ENCODE measurements around the gene HCFC1R1. TPM values are rescaled to one million over a fixed set of nuclear protein-coding genes. Genes with fewer than 3 reads are reported as not detected.
"Not testable (repeated sequence)": the region's sequence is repeated elsewhere in the genome, so short reads cannot be mapped to it uniquely, and the experiment has no call there.

The HCFC1R1 gene
- total and polyA plus RNA-seq, 2 donors (not counting 1 experiment from before 2014, with no cell fraction given), result 17.9 to 24.8 TPM

DNA sequence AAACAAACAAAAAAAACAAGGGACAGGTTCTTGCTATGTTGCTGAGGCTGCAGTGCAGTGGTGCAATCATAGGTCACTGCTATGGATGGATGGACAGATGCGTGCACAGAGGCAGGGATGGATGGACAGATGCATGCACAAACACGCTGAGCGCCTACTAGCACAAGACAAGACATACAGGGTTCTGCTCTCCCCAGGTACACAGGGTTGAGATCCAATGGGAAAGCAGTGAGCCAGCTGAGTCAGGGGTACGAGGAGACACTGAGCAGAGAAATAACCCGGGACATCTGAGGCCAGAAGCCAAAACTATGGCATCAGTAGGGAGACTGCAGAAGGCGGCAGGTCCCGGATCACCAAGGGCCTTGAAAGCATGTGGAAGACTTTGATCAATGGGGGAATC, 47.9 kb upstream of the HCFC1R1 start:
- no peaks in the 10 kb centered on the region for H3K9me3 Mint-ChIP-seq (ENCODE audit: insufficient read depth)
- H3K4me3 ChIP-seq (ENCODE audit: control extremely low read depth in 1 of 5, extremely low read depth in 1 of 5, insufficient read depth in 1 of 5, low read depth in 2 of 5, low read length in 4 of 5), result no peak overlapping the region
- H2AFZ ChIP-seq (ENCODE audit: insufficient read depth, low read depth, low read length, poor library complexity, severe bottlenecking), result no peak overlapping the region
- H3K4me1 Mint-ChIP-seq, result peaks cover 43% of the 10 kb centered on the region
- H3K79me2 ChIP-seq (ENCODE audit: control insufficient read depth, insufficient read depth, low read length), result peaks cover 3% of the 10 kb centered on the region
- H3K27ac ChIP-seq (ENCODE audit: low read length in 2 of 2), result no peak overlapping the region
- no peaks in the 10 kb centered on the region for H4K20me1 ChIP-seq (ENCODE audit: control insufficient read depth, insufficient read depth, low read length, poor library complexity, severe bottlenecking)
- peaks cover 0 to 8% (median 0%) of the 10 kb centered on the region in 3 donors for H3K9me3 ChIP-seq (ENCODE audit: control extremely low read depth in 1 of 3, control insufficient read depth in 2 of 3, insufficient read depth in 1 of 3, low read length in 2 of 3)
- no peaks in the 10 kb centered on the region for H3K36me3 ChIP-seq (replicated peaks in 1 of 2; ENCODE audit: control extremely low read depth in 1 of 2, control insufficient read depth in 1 of 2, extremely low read depth in 1 of 2, insufficient read depth in 2 of 2, low read length in 1 of 2)
- DNase-seq, result no peak
- no peak overlapping the region for H3K4me2 ChIP-seq (replicated peaks; ENCODE audit: low read depth, low read length, poor library complexity, severe bottlenecking)
- no peak for TF ChIP-seq EZH2 (IDR thresholded peaks at IDR 0.05; ENCODE audit: borderline replicate concordance, insufficient read depth, low read depth, low read length, poor library complexity, severe bottlenecking)
- TF ChIP-seq, protein P1, sequence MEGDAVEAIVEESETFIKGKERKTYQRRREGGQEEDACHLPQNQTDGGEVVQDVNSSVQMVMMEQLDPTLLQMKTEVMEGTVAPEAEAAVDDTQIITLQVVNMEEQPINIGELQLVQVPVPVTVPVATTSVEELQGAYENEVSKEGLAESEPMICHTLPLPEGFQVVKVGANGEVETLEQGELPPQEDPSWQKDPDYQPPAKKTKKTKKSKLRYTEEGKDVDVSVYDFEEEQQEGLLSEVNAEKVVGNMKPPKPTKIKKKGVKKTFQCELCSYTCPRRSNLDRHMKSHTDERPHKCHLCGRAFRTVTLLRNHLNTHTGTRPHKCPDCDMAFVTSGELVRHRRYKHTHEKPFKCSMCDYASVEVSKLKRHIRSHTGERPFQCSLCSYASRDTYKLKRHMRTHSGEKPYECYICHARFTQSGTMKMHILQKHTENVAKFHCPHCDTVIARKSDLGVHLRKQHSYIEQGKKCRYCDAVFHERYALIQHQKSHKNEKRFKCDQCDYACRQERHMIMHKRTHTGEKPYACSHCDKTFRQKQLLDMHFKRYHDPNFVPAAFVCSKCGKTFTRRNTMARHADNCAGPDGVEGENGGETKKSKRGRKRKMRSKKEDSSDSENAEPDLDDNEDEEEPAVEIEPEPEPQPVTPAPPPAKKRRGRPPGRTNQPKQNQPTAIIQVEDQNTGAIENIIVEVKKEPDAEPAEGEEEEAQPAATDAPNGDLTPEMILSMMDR (IDR thresholded peaks at IDR 0.05), result no peak
- H3K27me3 Mint-ChIP-seq, result no peaks in the 10 kb centered on the region
- no peak overlapping the region for H3K4me3 Mint-ChIP-seq
- no peaks in the 10 kb centered on the region for H3K27me3 ChIP-seq (replicated peaks in 1 of 4; ENCODE audit: control extremely low read depth in 1 of 4, control insufficient read depth in 3 of 4, insufficient read depth in 4 of 4, low read length in 3 of 4)
- intact Hi-C loops (cut with micrococcal nuclease), result no loop called here
- CTCF ChIA-PET, result no interaction called here
- 99% methylated on average over 6 of the region's 7 CpGs for WGBS (ENCODE audit: insufficient coverage)
- H3K9ac ChIP-seq (ENCODE audit: low read length), result no peak overlapping the region
- no peak for ATAC-seq (ENCODE audit: low read depth)
- POLR2A ChIA-PET, result no interaction called here
- H3K27ac Mint-ChIP-seq, result peak overlapping the region; percentile 16
- peaks cover 34 to 39% of the 10 kb centered on the region in 2 donors for H3K4me1 ChIP-seq (ENCODE audit: control insufficient read depth in 2 of 2, insufficient read depth in 2 of 2, low read length in 2 of 2)

GRCh38 chr16:3070608-3071111, 46.9 kb upstream of the HCFC1R1 start:
- TF ChIP-seq, protein P1 (IDR thresholded peaks at IDR 0.05), result no peak
- no peak for TF ChIP-seq EZH2 (IDR thresholded peaks at IDR 0.05; ENCODE audit: borderline replicate concordance, insufficient read depth, low read depth, low read length, poor library complexity, severe bottlenecking)
- intact Hi-C loops (cut with micrococcal nuclease), result no loop called here

DNA sequence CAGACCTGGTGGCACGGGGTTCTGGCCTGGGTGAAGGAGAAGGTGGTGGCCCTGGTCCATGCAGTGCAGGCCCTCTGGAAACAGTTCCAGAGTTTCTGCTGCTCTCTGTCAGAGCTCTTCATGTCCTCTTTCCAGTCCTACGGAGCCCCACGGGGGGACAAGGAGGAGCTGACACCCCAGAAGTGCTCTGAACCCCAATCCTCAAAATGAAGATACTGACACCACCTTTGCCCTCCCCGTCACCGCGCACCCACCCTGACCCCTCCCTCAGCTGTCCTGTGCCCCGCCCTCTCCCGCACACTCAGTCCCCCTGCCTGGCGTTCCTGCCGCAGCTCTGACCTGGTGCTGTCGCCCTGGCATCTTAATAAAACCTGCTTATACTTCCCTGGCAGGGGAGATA, 45.4 kb upstream of the HCFC1R1 start:
- DNase-seq; H3K79me2 ChIP-seq (ENCODE audit: control insufficient read depth, insufficient read depth, low read length); H3K9me3 Mint-ChIP-seq (ENCODE audit: insufficient read depth); H2AFZ ChIP-seq (ENCODE audit: insufficient read depth, low read depth, low read length, poor library complexity, severe bottlenecking); H3K4me3 Mint-ChIP-seq; intact Hi-C loops (cut with micrococcal nuclease); POLR2A ChIA-PET; H4K20me1 ChIP-seq (ENCODE audit: control insufficient read depth, insufficient read depth, low read length, poor library complexity, severe bottlenecking); H3K9me3 ChIP-seq (ENCODE audit: control extremely low read depth in 1 of 3, control insufficient read depth in 2 of 3, insufficient read depth in 1 of 3, low read length in 2 of 3); ATAC-seq (ENCODE audit: low read depth); H3K27ac Mint-ChIP-seq; H3K9ac ChIP-seq (ENCODE audit: low read length); CTCF ChIA-PET; H3K27me3 ChIP-seq (replicated peaks in 1 of 4; ENCODE audit: control extremely low read depth in 1 of 4, control insufficient read depth in 3 of 4, insufficient read depth in 4 of 4, low read length in 3 of 4); H3K36me3 ChIP-seq (replicated peaks in 1 of 2; ENCODE audit: control extremely low read depth in 1 of 2, control insufficient read depth in 1 of 2, extremely low read depth in 1 of 2, insufficient read depth in 2 of 2, low read length in 1 of 2); H3K27me3 Mint-ChIP-seq; H3K27ac ChIP-seq (ENCODE audit: low read length in 2 of 2); H3K4me3 ChIP-seq (ENCODE audit: control extremely low read depth in 1 of 5, extremely low read depth in 1 of 5, insufficient read depth in 1 of 5, low read depth in 2 of 5, low read length in 4 of 5); H3K4me2 ChIP-seq (replicated peaks; ENCODE audit: low read depth, low read length, poor library complexity, severe bottlenecking): not testable (repeated sequence)
- WGBS (ENCODE audit: insufficient coverage), result 99% methylated on average over 9 of the region's 11 CpGs
- peaks cover 23% of the 10 kb centered on the region for H3K4me1 Mint-ChIP-seq
- H3K4me1 ChIP-seq (ENCODE audit: control insufficient read depth in 2 of 2, insufficient read depth in 2 of 2, low read length in 2 of 2), result peaks cover 12 to 14% of the 10 kb centered on the region in 2 donors

More at GRCh38 chr16:3070608-3071111, 46.9 kb upstream of the HCFC1R1 start:
- H3K79me2 ChIP-seq (ENCODE audit: control insufficient read depth, insufficient read depth, low read length), result no peaks in the 10 kb centered on the region
- no peak overlapping the region for H3K27ac Mint-ChIP-seq
- H3K36me3 ChIP-seq (replicated peaks in 1 of 2; ENCODE audit: control extremely low read depth in 1 of 2, control insufficient read depth in 1 of 2, extremely low read depth in 1 of 2, insufficient read depth in 2 of 2, low read length in 1 of 2), result no peaks in the 10 kb centered on the region
- no peaks in the 10 kb centered on the region for H4K20me1 ChIP-seq (ENCODE audit: control insufficient read depth, insufficient read depth, low read length, poor library complexity, severe bottlenecking)
- H3K4me3 Mint-ChIP-seq, result no peak overlapping the region
- H2AFZ ChIP-seq (ENCODE audit: insufficient read depth, low read depth, low read length, poor library complexity, severe bottlenecking), result no peak overlapping the region
- no peaks in the 10 kb centered on the region for H3K27me3 Mint-ChIP-seq
- peaks cover 24 to 29% of the 10 kb centered on the region in 2 donors for H3K4me1 ChIP-seq (ENCODE audit: control insufficient read depth in 2 of 2, insufficient read depth in 2 of 2, low read length in 2 of 2)
- H3K9me3 Mint-ChIP-seq (ENCODE audit: insufficient read depth), result no peaks in the 10 kb centered on the region
- no peak overlapping the region for H3K9ac ChIP-seq (ENCODE audit: low read length)
- DNase-seq (no peak), ATAC-seq (ENCODE audit: low read depth) (no peak)
- H3K27me3 ChIP-seq (replicated peaks in 1 of 4; ENCODE audit: control extremely low read depth in 1 of 4, control insufficient read depth in 3 of 4, insufficient read depth in 4 of 4, low read length in 3 of 4), result no peaks in the 10 kb centered on the region
- POLR2A ChIA-PET, result no interaction called here
- CTCF ChIA-PET, result interaction anchor here (1.1 kb wide), 1 partner anchor 11 kb away, joined by 3 read pairs; no protein-coding TSS in a partner anchor
- H3K4me1 Mint-ChIP-seq, result peaks cover 35% of the 10 kb centered on the region
- H3K4me2 ChIP-seq (replicated peaks; ENCODE audit: low read depth, low read length, poor library complexity, severe bottlenecking), result no peak overlapping the region
- no peaks in the 10 kb centered on the region for H3K9me3 ChIP-seq (ENCODE audit: control extremely low read depth in 1 of 3, control insufficient read depth in 2 of 3, insufficient read depth in 1 of 3, low read length in 2 of 3)
- no peak overlapping the region for H3K27ac ChIP-seq (ENCODE audit: low read length in 2 of 2)
- no peak overlapping the region for H3K4me3 ChIP-seq (ENCODE audit: control extremely low read depth in 1 of 5, extremely low read depth in 1 of 5, insufficient read depth in 1 of 5, low read depth in 2 of 5, low read length in 4 of 5)
- 96% methylated on average over 8 of the region's 9 CpGs for WGBS (ENCODE audit: insufficient coverage)
